Nephron progenitor cell (in vitro differentiated cells): ENCODE results near the gene CALR.

Experiments
- DNase-seq: peaks from one replicate; pipeline ENCODE4 v3.0.0; 2021
- H3K27ac Mint-ChIP-seq: 2 replicates; pipeline ENCODE4 v1.8.0; 2021; ENCODE audit warnings: mild to moderate bottlenecking, moderate library complexity, mixed read lengths
- H3K27me3 Mint-ChIP-seq: 2 replicates; pipeline ENCODE4 v1.8.0; 2021; ENCODE audit warnings: mild to moderate bottlenecking, low read depth, mixed read lengths; ENCODE audit not compliant: poor library complexity
- H3K36me3 Mint-ChIP-seq: 2 replicates; pipeline ENCODE4 v1.8.0; 2021; ENCODE audit warnings: low read depth, mixed read lengths
- H3K4me1 Mint-ChIP-seq: 2 replicates; pipeline ENCODE4 v1.8.0; 2021; ENCODE audit warnings: mixed read lengths
- H3K4me3 Mint-ChIP-seq: 2 replicates; pipeline ENCODE4 v1.8.0; 2021; ENCODE audit warnings: mild to moderate bottlenecking, moderate library complexity, mixed read lengths
- H3K9me3 Mint-ChIP-seq: 2 replicates; pipeline ENCODE4 v1.8.0; 2021; ENCODE audit warnings: mild to moderate bottlenecking, moderate library complexity, mixed read lengths
- CTCF ChIP-seq: fragments of 200-600 bp; sonication (generic); IDR thresholded peaks from 2 replicates; pipeline ENCODE4 v1.5.0; 2021; ENCODE audit warnings: antibody characterized with exemption

CALR gene

GRCh38 chr19:12983091-12983490, 44.7 kb downstream of the CALR start:
- H3K36me3 Mint-ChIP-seq: no peaks in the 10 kb centered on the region
- no peak for TF ChIP-seq CTCF
- no peaks in the 10 kb centered on the region for H3K4me1 Mint-ChIP-seq
- no peak overlapping the region for H3K4me3 Mint-ChIP-seq
- no peak for DNase-seq
- H3K27ac Mint-ChIP-seq: no peak overlapping the region
- H3K9me3 Mint-ChIP-seq: no peaks in the 10 kb centered on the region
- H3K27me3 Mint-ChIP-seq: peaks cover 13% of the 10 kb centered on the region

GRCh38 chr19:12983542-12984142, 45.2 kb downstream of the CALR start:
- H3K9me3 Mint-ChIP-seq: no peaks in the 10 kb centered on the region
- H3K36me3 Mint-ChIP-seq: no peaks in the 10 kb centered on the region
- no peak overlapping the region for H3K4me3 Mint-ChIP-seq
- no peak overlapping the region for H3K27ac Mint-ChIP-seq
- TF ChIP-seq CTCF: peak; percentile 69
- peak; percentile 83 for DNase-seq
- H3K27me3 Mint-ChIP-seq: peaks cover 8% of the 10 kb centered on the region
- H3K4me1 Mint-ChIP-seq: no peaks in the 10 kb centered on the region

DNA sequence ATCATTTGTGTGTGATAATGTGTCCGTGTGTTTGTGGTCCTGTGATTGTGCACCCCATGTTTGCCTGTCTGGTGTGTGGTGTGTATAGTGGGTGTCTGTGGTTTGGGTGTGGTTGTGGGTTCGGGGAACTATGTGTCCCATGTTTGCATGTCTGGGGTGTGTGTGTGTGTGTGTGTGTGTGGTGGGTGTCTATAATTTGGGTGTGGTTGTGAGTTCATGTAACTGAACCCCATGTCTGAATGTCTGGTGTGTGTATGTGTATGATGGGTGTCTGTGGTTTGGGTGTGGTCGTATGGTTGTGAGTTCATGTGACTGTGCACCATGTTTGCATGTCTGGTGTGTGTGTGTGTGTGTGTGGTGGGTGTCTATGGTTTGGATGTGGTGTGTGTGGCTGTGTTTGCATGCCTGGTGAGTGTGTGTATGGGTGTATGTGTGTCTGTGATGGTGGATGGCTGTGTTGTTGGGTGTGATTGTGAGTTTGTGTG, 45.8 kb downstream of the CALR start:
- no peaks in the 10 kb centered on the region for H3K9me3 Mint-ChIP-seq
- no peaks in the 10 kb centered on the region for H3K36me3 Mint-ChIP-seq
- H3K27ac Mint-ChIP-seq: no peak overlapping the region
- H3K4me1 Mint-ChIP-seq: no peaks in the 10 kb centered on the region
- TF ChIP-seq CTCF: no peak
- no peak overlapping the region for H3K4me3 Mint-ChIP-seq
- DNase-seq: no peak
- H3K27me3 Mint-ChIP-seq: peaks cover 2% of the 10 kb centered on the region

DNA sequence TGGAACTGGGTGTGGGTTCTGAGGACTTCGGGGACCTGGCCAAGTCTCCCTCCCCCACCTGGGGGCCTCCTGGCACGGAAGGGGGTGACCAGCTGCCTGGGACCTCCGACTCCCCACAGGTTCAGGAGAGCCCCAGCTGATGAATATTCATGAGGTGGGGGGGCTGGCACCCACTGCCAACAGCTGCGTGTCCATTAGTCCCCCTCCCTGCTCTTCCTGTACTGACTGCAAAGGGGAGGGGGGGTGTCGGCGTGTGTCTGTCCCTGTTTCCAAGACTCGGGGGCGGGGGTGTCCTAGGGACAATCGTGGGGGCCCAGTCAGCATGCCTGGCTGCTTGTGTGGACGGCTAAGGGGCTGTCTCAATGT, 46.3 kb downstream of the CALR start:
- no peak overlapping the region for H3K4me3 Mint-ChIP-seq
- H3K27me3 Mint-ChIP-seq: no peaks in the 10 kb centered on the region
- no peaks in the 10 kb centered on the region for H3K36me3 Mint-ChIP-seq
- no peaks in the 10 kb centered on the region for H3K4me1 Mint-ChIP-seq
- no peak for DNase-seq
- no peak for TF ChIP-seq CTCF
- H3K27ac Mint-ChIP-seq: no peak overlapping the region
- H3K9me3 Mint-ChIP-seq: no peaks in the 10 kb centered on the region

GRCh38 chr19:12985049-12985776, 46.8 kb downstream of the CALR start:
- Mint-ChIP-seq H3K4me3 (no peak overlapping the region), H3K36me3 (no peaks in the 10 kb centered on the region), H3K4me1 (no peaks in the 10 kb centered on the region), H3K27me3 (no peaks in the 10 kb centered on the region), H3K9me3 (no peaks in the 10 kb centered on the region), H3K27ac (no peak overlapping the region)
- DNase-seq: no peak
- TF ChIP-seq CTCF: no peak

DNA sequence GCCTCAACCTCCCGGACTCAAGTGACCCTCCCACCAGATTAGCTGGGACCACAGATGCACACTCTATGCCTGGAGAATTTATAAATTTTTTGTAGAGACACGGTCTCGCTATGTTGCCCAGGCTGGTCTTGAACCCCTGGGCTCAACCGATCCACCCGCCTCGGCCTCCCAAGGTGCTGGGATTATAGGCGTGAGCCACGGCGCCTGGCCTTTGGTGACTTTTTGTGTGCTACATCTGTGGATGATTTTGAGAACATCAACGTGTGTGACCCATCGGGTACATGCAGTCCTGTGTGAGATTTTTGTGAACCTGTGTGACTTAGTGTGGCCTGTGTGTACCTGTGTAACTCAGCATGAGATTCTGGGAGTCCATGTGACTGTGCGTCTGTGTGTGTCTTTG, 48.3 kb downstream of the CALR start:
- no peak for DNase-seq
- H3K36me3 Mint-ChIP-seq: no peaks in the 10 kb centered on the region
- TF ChIP-seq CTCF: no peak
- peaks cover 5% of the 10 kb centered on the region for H3K4me1 Mint-ChIP-seq
- no peaks in the 10 kb centered on the region for H3K27me3 Mint-ChIP-seq
- no peak overlapping the region for H3K27ac Mint-ChIP-seq
- no peak overlapping the region for H3K4me3 Mint-ChIP-seq
- H3K9me3 Mint-ChIP-seq: no peaks in the 10 kb centered on the region
